C4-2B (cell line): ENCODE measurements around the gene TGM6.

Experiments
- ZFX ChIP-seq: fragments of 450-650 bp; IDR thresholded peaks from 2 replicates; pipeline ENCODE4 v1.6.1; 2017
- TF ChIP-seq, protein P1 (sequence below): fragments of 450-650 bp; conservative IDR thresholded peaks from 2 replicates; pipeline ENCODE4 v1.5.1; 2017; ENCODE audit warnings: mild to moderate bottlenecking

DNA sequence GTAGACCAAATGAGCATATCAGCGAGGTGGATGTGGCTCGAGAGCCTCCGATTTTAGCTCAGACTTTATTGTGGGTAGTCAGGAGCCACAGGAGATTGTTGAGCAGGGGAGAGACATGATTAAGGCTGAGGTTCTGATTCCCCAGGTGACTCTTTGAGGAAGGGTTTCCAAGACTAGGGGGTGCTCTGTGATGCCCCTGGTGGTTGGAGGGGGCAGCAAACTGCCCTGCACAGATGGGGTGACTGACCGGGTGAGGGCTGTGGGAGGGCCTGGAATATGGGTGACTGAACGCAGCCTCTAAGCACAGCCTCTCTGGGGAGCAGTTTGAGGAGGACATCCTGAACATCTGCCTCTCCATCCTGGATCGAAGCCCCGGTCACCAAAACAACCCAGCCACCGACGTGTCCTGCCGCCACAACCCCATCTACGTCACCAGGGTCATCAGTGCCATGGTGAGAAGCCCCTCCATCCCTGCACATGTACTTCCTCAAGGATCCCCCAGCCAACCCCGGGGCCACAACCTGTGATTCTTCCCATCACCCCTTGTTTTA lies 17.0 kb downstream of the TGM6 start:
- TF ChIP-seq, protein P1, sequence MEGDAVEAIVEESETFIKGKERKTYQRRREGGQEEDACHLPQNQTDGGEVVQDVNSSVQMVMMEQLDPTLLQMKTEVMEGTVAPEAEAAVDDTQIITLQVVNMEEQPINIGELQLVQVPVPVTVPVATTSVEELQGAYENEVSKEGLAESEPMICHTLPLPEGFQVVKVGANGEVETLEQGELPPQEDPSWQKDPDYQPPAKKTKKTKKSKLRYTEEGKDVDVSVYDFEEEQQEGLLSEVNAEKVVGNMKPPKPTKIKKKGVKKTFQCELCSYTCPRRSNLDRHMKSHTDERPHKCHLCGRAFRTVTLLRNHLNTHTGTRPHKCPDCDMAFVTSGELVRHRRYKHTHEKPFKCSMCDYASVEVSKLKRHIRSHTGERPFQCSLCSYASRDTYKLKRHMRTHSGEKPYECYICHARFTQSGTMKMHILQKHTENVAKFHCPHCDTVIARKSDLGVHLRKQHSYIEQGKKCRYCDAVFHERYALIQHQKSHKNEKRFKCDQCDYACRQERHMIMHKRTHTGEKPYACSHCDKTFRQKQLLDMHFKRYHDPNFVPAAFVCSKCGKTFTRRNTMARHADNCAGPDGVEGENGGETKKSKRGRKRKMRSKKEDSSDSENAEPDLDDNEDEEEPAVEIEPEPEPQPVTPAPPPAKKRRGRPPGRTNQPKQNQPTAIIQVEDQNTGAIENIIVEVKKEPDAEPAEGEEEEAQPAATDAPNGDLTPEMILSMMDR, result no peak; the same call in 1 of the 2 replicates
- no peak for TF ChIP-seq ZFX
